Prostate gland (tissue), 2 donors: ENCODE results near the gene ELP6.

Experiments
- CTCF ChIP-seq, 4 experiments: fragments of 200-600 bp in 2 of 4; fragments of 450-650 bp in 2 of 4; sonication (generic) in 2 of 4; IDR thresholded peaks; 1 replicate in 3 of 4; 2 replicates in 1 of 4; pipeline ENCODE4 v1.5.1; 2016 to 2019; ENCODE audit warnings: antibody characterized with exemption in 4 of 4, mild to moderate bottlenecking in 2 of 4, moderate library complexity in 2 of 4
- POLR2AphosphoS5 ChIP-seq: sonication (generic); formaldehyde crosslinking; IDR thresholded peaks from one replicate; pipeline ENCODE4 v1.6.1; 2017; ENCODE audit warnings: antibody characterized with exemption

GRCh38 chr3:47504113-47504512 lies 9.4 kb downstream of the ELP6 start:
- no peak for TF ChIP-seq CTCF (IDR thresholded peaks at IDR 0.05)
- TF ChIP-seq POLR2AphosphoS5, result no peak
